Measurements from ENCODE around the gene GLRA3. TPM values are rescaled to one million over a fixed set of nuclear protein-coding genes. Genes with fewer than 3 reads are reported as not detected.
"Not testable (repeated sequence)": the region's sequence is repeated elsewhere in the genome, so short reads cannot be mapped to it uniquely, and the experiment has no call there.

Gene GLRA3
- total RNA-seq, 1 donor = not detected

GRCh38 chr4:174629907-174630450, 199.1 kb downstream of the GLRA3 start:
- not testable (repeated sequence) for H3K9me3 ChIP-seq (ENCODE audit: low read depth, low read length); H3K4me1 ChIP-seq (ENCODE audit: insufficient read depth, low read length); H3K27me3 ChIP-seq (ENCODE audit: insufficient read depth, low read length); H3K4me3 ChIP-seq (ENCODE audit: low read length)

- H3K27me3 ChIP-seq (ENCODE audit: insufficient read depth, low read length) = no peaks in the 10 kb centered on the region
- H3K4me3 ChIP-seq (ENCODE audit: low read length) = no peak overlapping the region
- H3K9me3 ChIP-seq (ENCODE audit: low read depth, low read length) = no peaks in the 10 kb centered on the region
- no peaks in the 10 kb centered on the region for H3K4me1 ChIP-seq (ENCODE audit: insufficient read depth, low read length)
Measured at GRCh38 chr4:174629265-174629664, 199.8 kb downstream of the GLRA3 start.

- no peaks in the 10 kb centered on the region for H3K27me3 ChIP-seq (ENCODE audit: insufficient read depth, low read length)
- H3K4me1 ChIP-seq (ENCODE audit: insufficient read depth, low read length) = no peaks in the 10 kb centered on the region
- no peaks in the 10 kb centered on the region for H3K9me3 ChIP-seq (ENCODE audit: low read depth, low read length)
- no peak overlapping the region for H3K4me3 ChIP-seq (ENCODE audit: low read length)
Measured at GRCh38 chr4:174628191-174628590, 200.9 kb downstream of the GLRA3 start.

GRCh38 chr4:174627473-174627872, 201.6 kb downstream of the GLRA3 start:
- H3K9me3 ChIP-seq (ENCODE audit: low read depth, low read length) = no peaks in the 10 kb centered on the region
- H3K4me1 ChIP-seq (ENCODE audit: insufficient read depth, low read length) = no peaks in the 10 kb centered on the region
- H3K27me3 ChIP-seq (ENCODE audit: insufficient read depth, low read length) = no peaks in the 10 kb centered on the region
- H3K4me3 ChIP-seq (ENCODE audit: low read length) = no peak overlapping the region

- H3K9me3 ChIP-seq (ENCODE audit: low read depth, low read length) = no peaks in the 10 kb centered on the region
- H3K27me3 ChIP-seq (ENCODE audit: insufficient read depth, low read length) = no peaks in the 10 kb centered on the region
- no peak overlapping the region for H3K4me3 ChIP-seq (ENCODE audit: low read length)
- no peaks in the 10 kb centered on the region for H3K4me1 ChIP-seq (ENCODE audit: insufficient read depth, low read length)
Measured at GRCh38 chr4:174626342-174627008, 202.6 kb downstream of the GLRA3 start.

GRCh38 chr4:174616661-174617060, 212.4 kb downstream of the GLRA3 start:
- H3K4me1 ChIP-seq (ENCODE audit: insufficient read depth, low read length) = peaks cover 26% of the 10 kb centered on the region
- no peaks in the 10 kb centered on the region for H3K9me3 ChIP-seq (ENCODE audit: low read depth, low read length)
- H3K4me3 ChIP-seq (ENCODE audit: low read length) = no peak overlapping the region
- H3K27me3 ChIP-seq (ENCODE audit: insufficient read depth, low read length) = no peaks in the 10 kb centered on the region

DNA sequence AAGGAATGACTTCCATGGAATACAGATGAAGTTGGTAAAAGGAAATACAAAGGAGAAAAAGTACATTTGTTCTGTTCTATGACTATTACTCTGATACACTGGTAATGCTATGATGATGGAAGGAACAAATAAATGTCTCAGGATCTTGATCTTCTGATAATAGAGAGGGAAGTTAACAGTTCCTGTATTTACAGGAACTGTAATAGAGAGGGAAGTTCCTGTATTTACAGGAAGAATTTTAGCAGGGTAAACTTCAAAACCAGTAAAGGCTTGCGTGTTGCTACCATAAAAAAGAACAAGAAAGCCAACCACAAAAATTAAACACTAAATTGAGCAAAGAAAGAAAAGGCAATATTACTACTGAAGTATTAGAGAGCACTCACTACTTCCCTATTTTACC, 215.1 kb downstream of the GLRA3 start:
- Histone ChIP-seq H3K27me3 (ENCODE audit: insufficient read depth, low read length) (no peaks in the 10 kb centered on the region), H3K4me1 (ENCODE audit: insufficient read depth, low read length) (peaks cover 26% of the 10 kb centered on the region), H3K9me3 (ENCODE audit: low read depth, low read length) (no peaks in the 10 kb centered on the region), H3K4me3 (ENCODE audit: low read length) (no peak overlapping the region)

GRCh38 chr4:174611792-174612191, 217.3 kb downstream of the GLRA3 start:
- H3K9me3 ChIP-seq (ENCODE audit: low read depth, low read length) = no peaks in the 10 kb centered on the region
- peaks cover 22% of the 10 kb centered on the region for H3K4me1 ChIP-seq (ENCODE audit: insufficient read depth, low read length)
- H3K4me3 ChIP-seq (ENCODE audit: low read length) = no peak overlapping the region
- no peaks in the 10 kb centered on the region for H3K27me3 ChIP-seq (ENCODE audit: insufficient read depth, low read length)

DNA sequence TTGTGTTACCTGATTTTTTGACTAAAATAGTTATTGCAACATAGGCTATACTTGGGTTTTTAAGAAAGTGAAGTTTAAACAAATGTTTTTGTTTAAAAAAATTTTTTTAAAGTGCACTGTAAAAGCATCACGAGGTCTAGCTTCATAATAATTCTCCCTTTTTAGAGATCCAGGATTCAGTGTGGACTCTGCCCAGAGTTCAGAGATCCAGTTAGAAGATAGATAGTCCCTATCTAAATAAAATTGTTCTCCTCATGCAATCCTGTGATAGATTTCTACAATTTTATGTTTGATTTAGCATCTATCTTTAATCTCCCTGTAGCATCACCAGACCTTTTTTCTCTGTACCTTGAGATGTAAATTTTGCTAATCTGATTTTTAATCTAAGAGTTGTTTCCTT, 221.3 kb downstream of the GLRA3 start:
- H3K4me3 ChIP-seq (ENCODE audit: low read length) = no peak overlapping the region
- no peaks in the 10 kb centered on the region for H3K27me3 ChIP-seq (ENCODE audit: insufficient read depth, low read length)
- H3K9me3 ChIP-seq (ENCODE audit: low read depth, low read length) = no peaks in the 10 kb centered on the region
- no peaks in the 10 kb centered on the region for H3K4me1 ChIP-seq (ENCODE audit: insufficient read depth, low read length)

- no peaks in the 10 kb centered on the region for H3K4me1 ChIP-seq (ENCODE audit: insufficient read depth, low read length)
Measured at GRCh38 chr4:174604198-174604597, 224.8 kb downstream of the GLRA3 start.

GRCh38 chr4:174600391-174600790, 228.7 kb downstream of the GLRA3 start:
- Histone ChIP-seq H3K9me3 (ENCODE audit: low read depth, low read length) (no peaks in the 10 kb centered on the region), H3K27me3 (ENCODE audit: insufficient read depth, low read length) (no peaks in the 10 kb centered on the region), H3K4me1 (ENCODE audit: insufficient read depth, low read length) (no peaks in the 10 kb centered on the region), H3K4me3 (ENCODE audit: low read length) (no peak overlapping the region)

More at GRCh38 chr4:174604198-174604597, 224.8 kb downstream of the GLRA3 start:
- Histone ChIP-seq H3K9me3 (ENCODE audit: low read depth, low read length) (no peaks in the 10 kb centered on the region), H3K4me3 (ENCODE audit: low read length) (no peak overlapping the region), H3K27me3 (ENCODE audit: insufficient read depth, low read length) (no peaks in the 10 kb centered on the region)

DNA sequence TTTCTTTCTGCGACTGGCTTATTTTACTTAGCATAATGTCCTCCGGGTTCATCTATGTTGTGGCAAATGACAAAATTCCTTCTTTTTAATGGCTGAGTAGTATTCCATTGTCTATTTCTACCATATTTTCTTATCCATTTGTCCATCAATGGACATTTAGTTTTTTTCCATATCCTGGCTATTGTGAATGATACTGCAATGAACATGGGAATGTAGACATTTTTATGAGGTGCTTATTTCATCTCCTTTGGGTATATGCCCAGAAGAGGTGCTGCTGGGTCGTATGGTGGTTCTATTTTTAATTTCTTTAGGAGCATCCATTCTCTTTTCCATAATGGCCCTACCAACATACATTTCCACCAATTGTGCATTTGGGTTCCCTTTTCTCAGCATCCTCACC, 230.2 kb downstream of the GLRA3 start:
- Histone ChIP-seq H3K9me3 (ENCODE audit: low read depth, low read length) (no peaks in the 10 kb centered on the region), H3K27me3 (ENCODE audit: insufficient read depth, low read length) (no peaks in the 10 kb centered on the region), H3K4me3 (ENCODE audit: low read length) (no peak overlapping the region), H3K4me1 (ENCODE audit: insufficient read depth, low read length) (peaks cover 5% of the 10 kb centered on the region)

- Histone ChIP-seq H3K27me3 (ENCODE audit: insufficient read depth, low read length) (no peaks in the 10 kb centered on the region), H3K4me1 (ENCODE audit: insufficient read depth, low read length) (peaks cover 18% of the 10 kb centered on the region), H3K4me3 (ENCODE audit: low read length) (no peak overlapping the region), H3K9me3 (ENCODE audit: low read depth, low read length) (no peaks in the 10 kb centered on the region)
Measured at GRCh38 chr4:174596513-174596912, 232.5 kb downstream of the GLRA3 start.

DNA sequence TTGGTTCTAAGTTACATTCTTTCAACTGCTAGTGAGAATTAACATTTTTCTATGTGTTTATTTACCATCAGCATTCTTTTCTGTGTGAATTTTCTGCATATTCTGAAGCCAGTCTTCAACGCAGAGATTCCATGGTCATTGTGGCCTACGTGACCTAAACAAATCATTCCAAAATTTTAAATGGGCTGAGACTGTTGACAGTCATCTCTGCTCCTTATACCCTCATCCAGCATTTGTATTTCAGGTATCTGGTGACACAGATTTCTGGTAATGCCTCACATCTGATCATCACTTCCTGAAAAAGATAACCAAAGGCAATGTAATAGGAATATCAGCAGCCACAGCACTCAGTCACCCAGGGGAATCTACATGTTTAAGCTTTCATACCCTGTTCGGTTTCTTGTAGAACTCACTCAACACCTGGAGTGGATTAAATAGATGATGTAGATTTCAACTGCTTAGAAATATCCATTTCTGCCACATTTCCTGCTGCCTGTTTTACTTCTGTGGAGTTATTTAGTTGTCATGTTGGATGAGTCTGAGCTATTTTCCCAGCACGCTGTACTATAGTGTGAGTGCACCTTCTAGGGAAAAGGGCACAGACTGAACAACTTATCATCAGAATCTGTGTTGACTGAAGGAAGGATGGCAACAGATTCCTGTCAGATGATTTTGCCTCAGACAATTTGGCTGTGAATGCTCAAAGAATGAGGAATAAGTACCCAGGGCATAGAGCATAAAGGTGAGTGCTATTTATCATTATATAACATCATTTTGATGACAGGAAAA, 233.7 kb downstream of the GLRA3 start:
- H3K27me3 ChIP-seq (ENCODE audit: insufficient read depth, low read length) = no peaks in the 10 kb centered on the region
- H3K9me3 ChIP-seq (ENCODE audit: low read depth, low read length) = no peaks in the 10 kb centered on the region
- no peak overlapping the region for H3K4me3 ChIP-seq (ENCODE audit: low read length)
- H3K4me1 ChIP-seq (ENCODE audit: insufficient read depth, low read length) = peaks cover 25% of the 10 kb centered on the region

GRCh38 chr4:174593701-174594100, 235.3 kb downstream of the GLRA3 start:
- Histone ChIP-seq H3K4me3 (ENCODE audit: low read length) (no peak overlapping the region), H3K4me1 (ENCODE audit: insufficient read depth, low read length) (peaks cover 25% of the 10 kb centered on the region), H3K27me3 (ENCODE audit: insufficient read depth, low read length) (no peaks in the 10 kb centered on the region), H3K9me3 (ENCODE audit: low read depth, low read length) (no peaks in the 10 kb centered on the region)

- Histone ChIP-seq H3K27me3 (ENCODE audit: insufficient read depth, low read length) (no peaks in the 10 kb centered on the region), H3K4me3 (ENCODE audit: low read length) (no peak overlapping the region), H3K4me1 (ENCODE audit: insufficient read depth, low read length) (peaks cover 25% of the 10 kb centered on the region), H3K9me3 (ENCODE audit: low read depth, low read length) (no peaks in the 10 kb centered on the region)
Measured at GRCh38 chr4:174592985-174593335, 236.1 kb downstream of the GLRA3 start.

Data from mononuclear cell (primary cell).